GM21528 (cell line): ENCODE data around the gene CWF19L2.
"Not testable (repeated sequence)": the region's sequence is repeated elsewhere in the genome, so short reads cannot be mapped to it uniquely, and the experiment has no call there.

Experiments used
- ATAC-seq: cut with Tn5 transposase; IDR thresholded peaks from one replicate; pipeline ENCODE4 v1.9.1; 2021; ENCODE audit warnings: mild to moderate bottlenecking, moderate library complexity; ENCODE audit not compliant: unreplicated experiment, low FRiP score

Gene CWF19L2

GRCh38 chr11:107457558-107458271, at the start of gene CWF19L2:
TSS of gene CWF19L2 (minus strand) at chr11:107457825. CDS start at chr11:107457816, 9 bp downstream.
- peak; percentile 97 for ATAC-seq

GRCh38 chr11:107505647-107506225, 48.1 kb upstream of the CWF19L2 start:
- no peak for ATAC-seq

GRCh38 chr11:107504981-107505380, 47.4 kb upstream of the CWF19L2 start:
- no peak for ATAC-seq

- ATAC-seq: no peak
These were observed 44.1 kb upstream of the CWF19L2 start for GRCh38 chr11:107501713-107502112.

- not testable (repeated sequence) for ATAC-seq
These were observed 39.7 kb upstream of the CWF19L2 start for GRCh38 chr11:107497371-107497770.

GRCh38 chr11:107496011-107496410, 38.4 kb upstream of the CWF19L2 start:
- no peak for ATAC-seq

- no peak for ATAC-seq
These were observed 36.4 kb upstream of the CWF19L2 start for GRCh38 chr11:107494055-107494454.

- no peak for ATAC-seq
These were observed 35.5 kb upstream of the CWF19L2 start for GRCh38 chr11:107493117-107493516.

- ATAC-seq: no peak
These were observed 33.2 kb upstream of the CWF19L2 start for GRCh38 chr11:107490836-107491235.

- ATAC-seq: no peak
These were observed 24.6 kb upstream of the CWF19L2 start for GRCh38 chr11:107482234-107482633.

GRCh38 chr11:107478922-107479321, 21.3 kb upstream of the CWF19L2 start:
- ATAC-seq: no peak

- ATAC-seq: no peak
These were observed 20.2 kb upstream of the CWF19L2 start for GRCh38 chr11:107477820-107478219.

GRCh38 chr11:107473792-107474191, 16.2 kb upstream of the CWF19L2 start:
- ATAC-seq: no peak

- no peak for ATAC-seq
These were observed 15.3 kb upstream of the CWF19L2 start for GRCh38 chr11:107472966-107473365.

- no peak for ATAC-seq
These were observed 11.0 kb upstream of the CWF19L2 start for GRCh38 chr11:107468596-107468995.

GRCh38 chr11:107467696-107468095, 10.1 kb upstream of the CWF19L2 start:
- ATAC-seq: no peak

- not testable (repeated sequence) for ATAC-seq
These were observed 8.7 kb upstream of the CWF19L2 start for GRCh38 chr11:107466275-107466866.

GRCh38 chr11:107457205-107457557, 444 bp downstream of the CWF19L2 start:
- ATAC-seq: peak; percentile 58

GRCh38 chr11:107453594-107454286, 3.9 kb downstream of the CWF19L2 start:
- no peak for ATAC-seq

GRCh38 chr11:107446822-107447431, 10.7 kb downstream of the CWF19L2 start:
- no peak for ATAC-seq

- ATAC-seq: no peak
These were observed 14.9 kb downstream of the CWF19L2 start for GRCh38 chr11:107442715-107443215.
